ENCODE results near the gene ADGRA3. TPM values are rescaled to one million over a fixed set of nuclear protein-coding genes. Genes with fewer than 3 reads are reported as not detected.
A peak's percentile ranks its signal among the peaks of the same experiment; 100 is the strongest.

The ADGRA3 gene
- total and polyA plus RNA-seq, 2 of the 13 experiments (the other 11 are each of a cell fraction or from before 2014, with no cell fraction given): 32.2 to 40.8 TPM

DNA sequence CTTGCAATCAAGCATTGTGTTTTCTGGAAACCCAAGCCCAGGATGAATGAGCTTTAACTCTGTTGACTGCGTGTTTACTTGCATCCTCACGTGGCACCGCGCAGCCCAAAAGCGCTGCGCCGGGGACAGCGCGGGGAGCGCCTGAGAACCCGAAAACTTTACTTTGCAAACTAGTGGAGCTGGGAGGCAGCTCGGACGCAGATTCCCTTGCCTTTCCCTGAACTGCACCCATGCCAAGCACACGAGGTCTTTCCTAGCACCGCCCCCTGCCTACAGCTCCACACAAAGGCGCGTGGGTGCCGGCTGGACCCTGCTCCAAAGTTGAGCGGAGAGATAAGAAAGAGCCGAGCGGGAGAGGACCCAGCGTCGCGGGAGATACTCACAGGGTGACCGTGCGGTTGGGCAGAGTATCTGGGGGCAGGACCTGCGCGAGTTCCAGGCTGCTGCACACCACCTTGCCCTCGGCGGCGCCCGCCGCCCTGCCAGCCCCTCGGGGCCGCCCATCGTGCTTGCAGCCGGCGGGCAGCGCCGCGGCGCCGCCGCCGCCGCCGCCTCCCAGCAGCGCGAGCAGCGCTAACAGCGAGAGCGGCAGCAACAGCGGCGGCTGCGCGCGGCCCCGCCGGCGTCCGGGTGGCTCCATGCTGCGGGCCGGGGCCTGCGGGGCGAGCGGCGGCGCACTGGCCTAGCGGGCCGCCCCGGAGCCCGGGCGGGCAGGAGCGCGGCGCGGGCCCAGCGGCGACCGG is 550 bp downstream of the ADGRA3 start (continued):
- TF ChIP-seq, protein P1, sequence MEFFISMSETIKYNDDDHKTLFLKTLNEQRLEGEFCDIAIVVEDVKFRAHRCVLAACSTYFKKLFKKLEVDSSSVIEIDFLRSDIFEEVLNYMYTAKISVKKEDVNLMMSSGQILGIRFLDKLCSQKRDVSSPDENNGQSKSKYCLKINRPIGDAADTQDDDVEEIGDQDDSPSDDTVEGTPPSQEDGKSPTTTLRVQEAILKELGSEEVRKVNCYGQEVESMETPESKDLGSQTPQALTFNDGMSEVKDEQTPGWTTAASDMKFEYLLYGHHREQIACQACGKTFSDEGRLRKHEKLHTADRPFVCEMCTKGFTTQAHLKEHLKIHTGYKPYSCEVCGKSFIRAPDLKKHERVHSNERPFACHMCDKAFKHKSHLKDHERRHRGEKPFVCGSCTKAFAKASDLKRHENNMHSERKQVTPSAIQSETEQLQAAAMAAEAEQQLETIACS (CRISPR knock-in tag; IDR thresholded peaks at IDR 0.05): peak; percentile 51
- TF ChIP-seq HDAC2 (CRISPR knock-in tag; IDR thresholded peaks at IDR 0.05): peak; percentile 71
- peak; percentile 49; the same call in 1 of the 2 replicates for TF ChIP-seq ZNF263 (CRISPR knock-in tag; IDR thresholded peaks at IDR 0.05)
- TF ChIP-seq GATA4 (IDR thresholded peaks at IDR 0.05; ENCODE audit: borderline replicate concordance, low read depth): peak; percentile 53; the same call in 1 of the 2 replicates
- no peak for TF ChIP-seq LCORL (IDR thresholded peaks at IDR 0.05)
- TF ChIP-seq LCORL (CRISPR knock-in tag; IDR thresholded peaks at IDR 0.05): no peak
- TF ChIP-seq ZNF292 (CRISPR knock-in tag; IDR thresholded peaks at IDR 0.05; ENCODE audit: borderline replicate concordance, low read depth): peak; percentile 53; the same call in 1 of the 2 replicates
- TF ChIP-seq, protein P2, sequence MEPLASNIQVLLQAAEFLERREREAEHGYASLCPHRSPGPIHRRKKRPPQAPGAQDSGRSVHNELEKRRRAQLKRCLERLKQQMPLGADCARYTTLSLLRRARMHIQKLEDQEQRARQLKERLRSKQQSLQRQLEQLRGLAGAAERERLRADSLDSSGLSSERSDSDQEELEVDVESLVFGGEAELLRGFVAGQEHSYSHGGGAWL (CRISPR knock-in tag; IDR thresholded peaks at IDR 0.05): peak; percentile 68; the same call in 1 of the 2 replicates
- TF ChIP-seq AKAP8 (CRISPR knock-in tag; IDR thresholded peaks at IDR 0.05): no peak
- no peak for TF ChIP-seq GABPA (IDR thresholded peaks at IDR 0.05; ENCODE audit: low read depth, low read length)
- no peak for TF ChIP-seq GABPA (CRISPR knock-in tag; IDR thresholded peaks at IDR 0.05; ENCODE audit: low read depth)
- TF ChIP-seq, protein P3, sequence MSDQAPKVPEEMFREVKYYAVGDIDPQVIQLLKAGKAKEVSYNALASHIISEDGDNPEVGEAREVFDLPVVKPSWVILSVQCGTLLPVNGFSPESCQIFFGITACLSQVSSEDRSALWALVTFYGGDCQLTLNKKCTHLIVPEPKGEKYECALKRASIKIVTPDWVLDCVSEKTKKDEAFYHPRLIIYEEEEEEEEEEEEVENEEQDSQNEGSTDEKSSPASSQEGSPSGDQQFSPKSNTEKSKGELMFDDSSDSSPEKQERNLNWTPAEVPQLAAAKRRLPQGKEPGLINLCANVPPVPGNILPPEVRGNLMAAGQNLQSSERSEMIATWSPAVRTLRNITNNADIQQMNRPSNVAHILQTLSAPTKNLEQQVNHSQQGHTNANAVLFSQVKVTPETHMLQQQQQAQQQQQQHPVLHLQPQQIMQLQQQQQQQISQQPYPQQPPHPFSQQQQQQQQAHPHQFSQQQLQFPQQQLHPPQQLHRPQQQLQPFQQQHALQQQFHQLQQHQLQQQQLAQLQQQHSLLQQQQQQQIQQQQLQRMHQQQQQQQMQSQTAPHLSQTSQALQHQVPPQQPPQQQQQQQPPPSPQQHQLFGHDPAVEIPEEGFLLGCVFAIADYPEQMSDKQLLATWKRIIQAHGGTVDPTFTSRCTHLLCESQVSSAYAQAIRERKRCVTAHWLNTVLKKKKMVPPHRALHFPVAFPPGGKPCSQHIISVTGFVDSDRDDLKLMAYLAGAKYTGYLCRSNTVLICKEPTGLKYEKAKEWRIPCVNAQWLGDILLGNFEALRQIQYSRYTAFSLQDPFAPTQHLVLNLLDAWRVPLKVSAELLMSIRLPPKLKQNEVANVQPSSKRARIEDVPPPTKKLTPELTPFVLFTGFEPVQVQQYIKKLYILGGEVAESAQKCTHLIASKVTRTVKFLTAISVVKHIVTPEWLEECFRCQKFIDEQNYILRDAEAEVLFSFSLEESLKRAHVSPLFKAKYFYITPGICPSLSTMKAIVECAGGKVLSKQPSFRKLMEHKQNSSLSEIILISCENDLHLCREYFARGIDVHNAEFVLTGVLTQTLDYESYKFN (CRISPR knock-in tag; conservative IDR thresholded peaks at IDR 0.05): peak; percentile 43; the same call in 1 of the 2 replicates
- TF ChIP-seq ASH2L (IDR thresholded peaks at IDR 0.05; ENCODE audit: insufficient read length, low read depth, low read length): peak; percentile 32
- TF ChIP-seq KLF16 (CRISPR knock-in tag; IDR thresholded peaks at IDR 0.05): peak in 1 of 2 experiments; percentile 59; a peak in 2 of 4 replicates
- TF ChIP-seq SAP130 (CRISPR knock-in tag; IDR thresholded peaks at IDR 0.05; ENCODE audit: low read depth): peak; percentile 88
- no peak for TF ChIP-seq SCMH1 (CRISPR knock-in tag; IDR thresholded peaks at IDR 0.05; ENCODE audit: borderline replicate concordance)
- TF ChIP-seq HNRNPLL (IDR thresholded peaks at IDR 0.05; ENCODE audit: low read depth, low read length, poor library complexity, severe bottlenecking): peak; percentile 73
- no peak for TF ChIP-seq RXRB (CRISPR knock-in tag; IDR thresholded peaks at IDR 0.05; ENCODE audit: borderline replicate concordance)
- TF ChIP-seq PHF20 (CRISPR knock-in tag; IDR thresholded peaks at IDR 0.05): peak; percentile 29; the same call in 1 of the 2 replicates
- TF ChIP-seq, protein P4, sequence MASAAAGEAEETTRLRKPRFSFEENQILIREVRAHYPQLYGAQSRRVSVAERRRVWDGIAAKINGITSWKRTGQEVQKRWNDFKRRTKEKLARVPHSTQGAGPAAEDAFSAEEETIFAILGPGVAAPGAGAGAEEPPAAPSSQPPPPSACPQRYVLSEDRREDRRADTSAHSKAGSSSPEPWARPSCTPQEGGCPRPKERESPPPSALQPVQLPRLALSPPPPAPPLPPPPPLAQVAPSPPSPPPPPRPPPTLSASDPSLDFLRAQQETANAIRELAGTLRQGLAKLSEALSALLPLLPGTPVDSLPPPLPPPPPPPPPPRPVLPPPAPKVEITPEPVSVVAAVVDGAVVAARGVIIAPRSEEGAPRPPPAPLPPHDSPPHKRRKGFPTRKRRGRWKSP (CRISPR knock-in tag; IDR thresholded peaks at IDR 0.05): peak; percentile 90
- TF ChIP-seq HMG20B (CRISPR knock-in tag; conservative IDR thresholded peaks at IDR 0.05): peak; percentile 54; the same call in 1 of the 2 replicates
